Stimulated activated CD4-positive, alpha-beta T cell treated with anti-CD3 and anti-CD28 coated beads, Interleukin-1b, Interleukin-23, amount 100 ng/mL, for 48 hours (primary cell): ENCODE data around the gene TNN.
"Not testable (repeated sequence)": the region's sequence is repeated elsewhere in the genome, so short reads cannot be mapped to it uniquely, and the experiment has no call there.

Experiments
- DNase-seq: peaks from one replicate; pipeline ENCODE4 v3.0.0-alpha.2; 2020

Gene TNN, protein sequence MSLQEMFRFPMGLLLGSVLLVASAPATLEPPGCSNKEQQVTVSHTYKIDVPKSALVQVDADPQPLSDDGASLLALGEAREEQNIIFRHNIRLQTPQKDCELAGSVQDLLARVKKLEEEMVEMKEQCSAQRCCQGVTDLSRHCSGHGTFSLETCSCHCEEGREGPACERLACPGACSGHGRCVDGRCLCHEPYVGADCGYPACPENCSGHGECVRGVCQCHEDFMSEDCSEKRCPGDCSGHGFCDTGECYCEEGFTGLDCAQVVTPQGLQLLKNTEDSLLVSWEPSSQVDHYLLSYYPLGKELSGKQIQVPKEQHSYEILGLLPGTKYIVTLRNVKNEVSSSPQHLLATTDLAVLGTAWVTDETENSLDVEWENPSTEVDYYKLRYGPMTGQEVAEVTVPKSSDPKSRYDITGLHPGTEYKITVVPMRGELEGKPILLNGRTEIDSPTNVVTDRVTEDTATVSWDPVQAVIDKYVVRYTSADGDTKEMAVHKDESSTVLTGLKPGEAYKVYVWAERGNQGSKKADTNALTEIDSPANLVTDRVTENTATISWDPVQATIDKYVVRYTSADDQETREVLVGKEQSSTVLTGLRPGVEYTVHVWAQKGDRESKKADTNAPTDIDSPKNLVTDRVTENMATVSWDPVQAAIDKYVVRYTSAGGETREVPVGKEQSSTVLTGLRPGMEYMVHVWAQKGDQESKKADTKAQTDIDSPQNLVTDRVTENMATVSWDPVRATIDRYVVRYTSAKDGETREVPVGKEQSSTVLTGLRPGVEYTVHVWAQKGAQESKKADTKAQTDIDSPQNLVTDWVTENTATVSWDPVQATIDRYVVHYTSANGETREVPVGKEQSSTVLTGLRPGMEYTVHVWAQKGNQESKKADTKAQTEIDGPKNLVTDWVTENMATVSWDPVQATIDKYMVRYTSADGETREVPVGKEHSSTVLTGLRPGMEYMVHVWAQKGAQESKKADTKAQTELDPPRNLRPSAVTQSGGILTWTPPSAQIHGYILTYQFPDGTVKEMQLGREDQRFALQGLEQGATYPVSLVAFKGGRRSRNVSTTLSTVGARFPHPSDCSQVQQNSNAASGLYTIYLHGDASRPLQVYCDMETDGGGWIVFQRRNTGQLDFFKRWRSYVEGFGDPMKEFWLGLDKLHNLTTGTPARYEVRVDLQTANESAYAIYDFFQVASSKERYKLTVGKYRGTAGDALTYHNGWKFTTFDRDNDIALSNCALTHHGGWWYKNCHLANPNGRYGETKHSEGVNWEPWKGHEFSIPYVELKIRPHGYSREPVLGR (N-terminal part only)

GRCh38 chr1:175067362-175068106 is at the start of gene TNN:
TSS of gene TNN (plus strand) at chr1:175067833. CDS start at chr1:175077419, 9,586 bp downstream.
- DNase-seq, result no peak

- no peak for DNase-seq
Measured at GRCh38 chr1:175019524-175019923, 48.1 kb upstream of the TNN start.

DNA sequence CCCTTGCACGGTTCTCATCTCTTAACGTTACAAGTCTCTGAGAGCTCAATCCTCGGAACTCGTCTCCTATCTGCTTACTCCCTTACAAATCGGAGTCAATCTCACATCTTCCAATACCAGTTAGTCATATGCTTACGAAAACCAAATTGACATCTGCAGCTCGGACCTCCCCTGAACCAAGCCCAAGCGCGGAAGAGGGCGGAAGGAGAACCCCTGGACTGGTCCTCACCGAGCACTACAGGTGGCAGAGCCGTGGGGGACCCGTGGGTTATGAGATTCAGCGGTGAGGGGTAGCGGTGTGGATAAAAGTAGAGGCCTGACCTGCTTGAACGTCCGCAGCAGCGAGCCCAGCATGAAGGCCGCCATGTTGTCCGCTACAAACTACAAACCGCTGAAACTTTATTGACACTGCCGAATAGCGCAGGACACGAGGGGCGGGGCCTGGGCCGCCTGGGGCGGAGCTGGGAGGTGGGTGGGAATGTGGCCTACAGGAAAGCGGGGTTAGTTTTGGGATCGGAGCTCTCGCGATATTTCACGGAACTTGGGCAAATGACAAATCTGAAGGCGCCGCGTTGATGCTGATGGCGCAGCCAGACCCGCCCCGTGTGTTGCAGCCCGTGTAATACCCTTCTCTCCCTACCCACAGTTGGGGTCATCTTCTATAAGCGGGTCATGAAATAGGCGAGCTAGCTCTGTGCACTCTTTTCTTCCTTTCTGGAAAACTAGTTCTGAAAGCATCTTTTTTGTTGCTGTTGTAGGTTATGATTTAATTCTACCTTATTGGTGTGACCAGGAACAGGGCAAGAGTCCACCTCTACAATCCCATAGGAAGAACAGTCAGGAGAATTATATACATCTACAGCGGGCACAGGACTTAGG is 44.4 kb upstream of the TNN start, which contains the start of gene MRPS14:
MRPS14 (minus strand) TSS at position 383 of the 879 bp plus-strand sequence; CDS start at position 366, 17 bp downstream.
- DNase-seq, result peak; percentile 99

- not testable (repeated sequence) for DNase-seq
Measured at GRCh38 chr1:175023922-175024242, 43.8 kb upstream of the TNN start.

DNA sequence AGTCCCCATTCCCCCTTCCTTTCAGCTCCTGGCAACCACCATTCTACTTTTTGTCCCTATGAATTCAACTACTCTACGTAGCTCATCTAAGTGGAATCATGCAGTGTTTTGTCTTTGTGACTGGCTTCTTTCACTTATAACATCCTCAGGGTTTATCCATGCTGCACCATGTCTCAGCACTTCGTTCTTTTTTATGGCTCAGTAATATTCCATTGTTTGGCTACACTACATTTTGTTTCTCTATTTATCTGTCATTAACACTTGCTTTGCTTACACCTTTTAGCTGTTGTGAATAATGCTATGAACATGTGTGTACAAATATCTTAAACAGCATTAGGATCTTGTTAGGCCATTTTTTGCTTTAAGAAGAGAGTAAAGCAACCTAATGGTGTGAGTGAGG is 42.9 kb upstream of the TNN start:
- no peak for DNase-seq

GRCh38 chr1:175033953-175034352 is 33.7 kb upstream of the TNN start:
- no peak for DNase-seq

DNA sequence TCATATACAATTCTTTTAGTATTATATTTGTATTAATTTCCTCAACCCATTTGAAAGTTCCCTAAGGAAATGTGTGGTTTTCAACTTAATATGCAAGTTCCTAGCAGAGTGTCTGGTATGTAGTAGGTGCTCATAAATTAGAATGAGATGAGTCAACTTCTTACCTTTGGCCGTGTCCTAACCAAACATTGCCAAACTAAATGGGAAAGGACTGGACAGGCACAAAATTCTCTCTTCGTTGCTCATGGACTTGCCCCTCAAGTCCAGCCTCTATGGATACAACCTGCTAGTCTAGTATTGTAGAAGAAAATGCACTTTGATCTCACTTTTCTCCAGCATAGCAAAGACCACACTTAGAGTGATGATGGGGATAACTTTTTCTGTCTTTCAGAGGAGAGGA is 32.9 kb upstream of the TNN start:
- no peak for DNase-seq

DNA sequence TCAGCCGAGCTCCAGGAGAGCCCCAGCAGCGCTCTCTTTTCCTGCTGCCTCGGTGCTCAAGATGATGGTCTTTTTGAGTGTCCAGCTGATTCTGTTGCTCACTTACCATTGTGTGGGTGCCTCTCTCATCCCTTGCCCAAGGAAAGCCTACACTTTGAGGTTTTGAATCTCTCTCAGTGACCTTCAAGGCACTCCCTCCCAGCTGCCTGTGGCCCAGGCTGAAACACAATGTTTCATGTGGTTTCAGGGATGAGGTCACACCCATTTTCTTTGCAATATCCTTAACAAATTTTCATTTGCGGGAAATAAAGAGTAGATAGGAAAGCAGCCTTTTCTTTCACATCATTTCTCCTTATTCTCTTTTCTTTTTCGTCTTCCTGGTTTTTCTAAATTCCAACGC is 31.8 kb upstream of the TNN start:
- no peak for DNase-seq

DNA sequence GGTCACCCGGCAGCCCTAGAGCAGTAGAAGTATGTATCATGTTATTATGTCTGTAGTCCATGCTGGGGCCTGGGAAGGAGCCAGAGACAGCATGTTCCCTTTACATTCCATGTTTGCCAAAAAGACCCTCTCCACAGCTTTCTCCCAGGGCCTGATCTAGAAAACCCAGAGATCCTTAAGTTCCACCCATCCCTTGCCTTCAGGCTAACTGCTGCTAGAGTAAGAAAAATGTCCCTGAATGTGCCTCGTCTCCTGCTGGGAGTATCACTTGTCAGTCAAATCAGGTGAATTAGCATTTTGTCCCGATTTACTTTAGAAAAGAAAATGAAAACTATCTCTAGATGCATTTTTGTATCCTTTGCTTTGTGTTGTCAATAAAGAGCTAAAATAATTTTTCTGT is 31.2 kb upstream of the TNN start:
- DNase-seq, result no peak

GRCh38 chr1:175037416-175037815 is 30.2 kb upstream of the TNN start:
- DNase-seq, result no peak

DNA sequence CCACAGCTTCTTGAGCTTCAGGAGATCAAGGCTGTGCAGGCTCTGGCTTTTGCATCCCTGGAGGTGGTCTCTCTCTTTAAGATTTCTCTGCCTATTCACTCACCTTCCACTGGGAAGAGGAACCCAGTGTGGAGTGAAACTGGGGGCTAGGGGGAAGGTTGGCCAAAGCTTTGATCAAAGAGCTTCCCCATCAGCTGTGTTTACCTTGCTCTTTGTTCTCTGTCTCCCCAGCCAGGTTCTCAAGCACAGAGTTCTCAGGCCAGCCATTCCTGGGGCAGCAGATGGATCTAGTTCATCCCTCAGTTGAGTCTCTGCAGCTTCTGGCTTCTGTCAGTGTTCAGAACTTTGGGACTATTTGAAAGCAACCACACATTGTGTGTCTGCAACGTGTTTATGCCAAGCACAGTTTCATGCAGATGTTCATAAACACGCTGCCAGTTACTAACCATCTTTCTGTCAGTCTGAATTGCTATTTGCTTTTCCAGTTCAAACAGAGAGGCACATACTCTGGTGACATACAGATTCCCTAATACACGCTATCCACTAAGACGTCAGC is 27.2 kb upstream of the TNN start:
- DNase-seq, result no peak

DNA sequence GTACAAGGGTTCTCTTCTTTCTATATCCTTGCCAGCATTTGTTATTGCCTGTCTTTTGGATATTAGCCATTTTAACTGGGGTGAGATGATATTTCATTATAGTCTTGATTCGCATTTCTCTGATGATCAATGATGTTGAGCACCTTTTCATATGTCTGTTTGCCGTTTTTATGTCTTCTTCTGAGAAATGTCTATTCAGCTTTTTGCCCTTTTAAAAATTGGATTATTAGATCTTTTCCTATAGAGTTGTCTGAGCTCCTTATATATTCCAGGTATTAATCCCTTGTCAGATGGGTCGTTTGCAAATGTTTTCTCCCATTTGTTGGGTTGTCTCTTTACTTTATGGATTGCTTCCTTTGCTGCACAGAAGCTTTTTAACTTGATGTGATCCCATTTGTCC is 25.0 kb upstream of the TNN start:
- DNase-seq, result no peak

DNA sequence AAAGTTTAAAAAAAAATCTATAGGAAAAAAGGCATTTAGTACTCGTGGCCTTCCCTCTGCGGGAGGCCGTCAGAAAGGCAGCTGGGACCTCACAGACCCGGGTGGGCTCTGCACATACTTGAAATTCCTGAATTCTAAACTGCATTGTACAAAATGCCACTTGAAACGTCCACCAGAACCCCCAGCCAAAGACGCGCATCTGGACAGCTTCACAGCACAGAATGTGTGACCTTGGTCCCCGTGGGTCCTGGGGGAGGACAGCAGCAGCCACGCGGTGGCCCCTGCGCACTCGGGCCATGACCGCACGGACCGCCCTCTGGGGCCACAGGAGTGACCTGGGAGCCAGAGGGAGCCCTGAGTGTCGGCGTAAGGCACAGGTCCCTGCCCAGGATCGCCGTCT is 23.8 kb upstream of the TNN start:
- no peak for DNase-seq

DNA sequence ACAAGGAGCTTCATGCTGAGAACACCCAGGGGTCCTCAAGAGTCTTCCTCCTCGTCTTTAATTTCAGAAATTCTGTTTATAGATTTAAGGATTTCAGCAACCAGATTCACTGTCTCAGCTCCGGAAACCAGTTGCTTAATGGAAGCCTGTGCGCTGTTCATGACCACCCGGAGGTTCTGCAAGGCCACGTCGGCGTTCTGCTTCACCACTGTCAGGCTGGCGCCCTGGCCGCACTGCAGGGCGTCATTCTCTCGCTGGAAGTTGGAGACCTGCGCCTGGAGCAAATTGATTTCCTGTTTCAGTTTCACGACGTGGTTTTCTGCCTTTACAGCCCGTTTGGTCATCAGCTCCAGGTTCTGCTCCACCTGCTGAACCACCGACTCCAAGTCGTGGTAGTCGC is 23.0 kb upstream of the TNN start:
- DNase-seq, result not testable (repeated sequence)

DNA sequence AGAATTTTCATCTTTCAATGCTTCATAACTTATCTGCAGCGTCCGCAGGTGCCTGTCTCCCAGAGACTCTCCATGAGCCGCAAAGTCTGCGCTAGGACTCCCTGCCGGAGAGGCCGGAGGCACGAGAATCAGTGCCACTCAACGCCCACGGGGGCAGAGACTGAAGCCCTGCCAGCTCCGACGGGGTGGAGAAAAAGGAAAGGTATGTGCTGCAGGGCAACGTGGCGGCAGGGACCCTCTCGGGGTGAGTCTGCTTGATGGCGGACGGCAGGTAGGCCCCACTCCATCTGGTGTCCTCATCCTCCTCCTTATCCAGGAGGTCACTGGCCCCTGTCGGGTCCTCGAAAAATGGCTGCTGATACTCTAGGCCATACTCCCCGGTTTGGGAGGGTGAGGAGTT is 22.5 kb upstream of the TNN start:
- no peak for DNase-seq

- no peak for DNase-seq
Measured at GRCh38 chr1:175045519-175045918, 22.1 kb upstream of the TNN start.

- DNase-seq, result no peak
Measured at GRCh38 chr1:175050992-175051391, 16.6 kb upstream of the TNN start.

DNA sequence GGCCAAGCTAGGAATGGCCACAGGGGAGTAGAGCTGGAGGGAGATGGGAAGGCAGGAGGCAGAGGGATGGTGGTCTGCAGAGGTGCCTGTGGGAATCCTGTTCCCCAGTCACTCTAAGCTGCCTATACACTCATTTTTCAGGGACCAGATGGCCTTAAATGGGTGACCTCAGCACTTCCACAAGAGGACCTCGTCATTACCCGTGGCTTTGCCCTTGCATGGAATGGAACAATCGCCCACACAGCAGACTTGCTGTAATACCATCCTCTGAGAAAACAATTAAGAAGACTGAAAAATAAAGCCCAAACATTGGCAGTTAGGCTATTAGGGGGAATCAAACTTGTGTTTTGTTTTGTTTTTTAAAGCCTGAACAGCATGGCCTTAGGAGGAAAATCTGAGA is 12.9 kb upstream of the TNN start:
- no peak for DNase-seq

DNA sequence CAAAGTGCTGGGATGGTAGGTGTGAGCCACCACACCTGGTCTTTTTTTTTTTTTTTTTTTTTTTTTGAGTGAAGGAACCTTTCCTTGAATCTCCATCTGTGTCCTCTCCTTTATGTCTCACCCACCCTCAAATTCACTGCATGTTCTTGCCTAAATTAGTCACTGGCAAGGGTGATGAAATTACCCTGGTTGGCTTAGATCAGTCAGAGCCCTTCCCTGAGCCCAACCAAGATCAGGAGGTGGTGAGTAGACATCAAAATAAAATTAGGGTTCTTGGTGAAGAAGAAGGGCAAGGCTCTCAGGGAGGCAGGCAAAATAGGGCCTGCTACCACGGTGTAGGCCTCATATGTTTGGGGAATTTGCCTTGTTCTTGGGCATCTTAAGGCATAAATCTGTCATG is 5.3 kb upstream of the TNN start:
- no peak for DNase-seq

- DNase-seq, result no peak
Measured at GRCh38 chr1:175062858-175063257, 4.8 kb upstream of the TNN start.

GRCh38 chr1:175070818-175071217 is 3.2 kb downstream of the TNN start:
- DNase-seq, result no peak
